Dendritic cell treated with granulocyte-macrophage colony-stimulating factor and Interleukin-4, amounts not matched to agents 40 ng/mL and 50 ng/mL, for 4 days (primary cell): ENCODE results near the gene UAP1L1.
"Not testable (repeated sequence)": the region's sequence is repeated elsewhere in the genome, so short reads cannot be mapped to it uniquely, and the experiment has no call there.

Experiments
- H3K27ac Mint-ChIP-seq: one replicate; pipeline ENCODE4 v1.8.0; 2022; ENCODE audit warnings: mild to moderate bottlenecking, mixed read lengths
- H3K27me3 Mint-ChIP-seq: one replicate; pipeline ENCODE4 v1.8.0; 2022; ENCODE audit warnings: mild to moderate bottlenecking, mixed read lengths
- H3K36me3 Mint-ChIP-seq: one replicate; pipeline ENCODE4 v1.8.0; 2022; ENCODE audit warnings: low read depth, mixed read lengths
- H3K4me1 Mint-ChIP-seq: one replicate; pipeline ENCODE4 v1.8.0; 2022; ENCODE audit warnings: low read depth, mixed read lengths
- H3K4me3 Mint-ChIP-seq: one replicate; pipeline ENCODE4 v1.8.0; 2022; ENCODE audit warnings: mild to moderate bottlenecking, moderate library complexity, mixed read lengths
- H3K9me3 Mint-ChIP-seq: one replicate; pipeline ENCODE4 v1.8.0; 2022; ENCODE audit warnings: mixed read lengths
- intact Hi-C: fragments of 100-400 bp; cut with micrococcal nuclease; formaldehyde crosslinking; loops from one replicate; pipeline ENCODE4 v1.15.0; 2022

The UAP1L1 gene

GRCh38 chr9:137110911-137111787 lies 33.8 kb downstream of the UAP1L1 start:
- H3K36me3 Mint-ChIP-seq: no peaks in the 10 kb centered on the region
- H3K27me3 Mint-ChIP-seq: peaks cover 7% of the 10 kb centered on the region
- intact Hi-C loops: no loop called here
- no peak overlapping the region for H3K4me3 Mint-ChIP-seq
- H3K4me1 Mint-ChIP-seq: peaks cover 19% of the 10 kb centered on the region
- no peak overlapping the region for H3K27ac Mint-ChIP-seq
- H3K9me3 Mint-ChIP-seq: no peaks in the 10 kb centered on the region

- Mint-ChIP-seq H3K4me3 (no peak overlapping the region), H3K27ac (no peak overlapping the region), H3K4me1 (peaks cover 19% of the 10 kb centered on the region), H3K36me3 (no peaks in the 10 kb centered on the region), H3K27me3 (peaks cover 12% of the 10 kb centered on the region), H3K9me3 (no peaks in the 10 kb centered on the region)
- intact Hi-C loops: no loop called here
Measured at GRCh38 chr9:137111788-137112563, 34.7 kb downstream of the UAP1L1 start.

- H3K4me3 Mint-ChIP-seq: peak overlapping the region; percentile 64
- intact Hi-C loops: no loop called here
Measured at GRCh38 chr9:137112564-137113384, 35.5 kb downstream of the UAP1L1 start.

DNA sequence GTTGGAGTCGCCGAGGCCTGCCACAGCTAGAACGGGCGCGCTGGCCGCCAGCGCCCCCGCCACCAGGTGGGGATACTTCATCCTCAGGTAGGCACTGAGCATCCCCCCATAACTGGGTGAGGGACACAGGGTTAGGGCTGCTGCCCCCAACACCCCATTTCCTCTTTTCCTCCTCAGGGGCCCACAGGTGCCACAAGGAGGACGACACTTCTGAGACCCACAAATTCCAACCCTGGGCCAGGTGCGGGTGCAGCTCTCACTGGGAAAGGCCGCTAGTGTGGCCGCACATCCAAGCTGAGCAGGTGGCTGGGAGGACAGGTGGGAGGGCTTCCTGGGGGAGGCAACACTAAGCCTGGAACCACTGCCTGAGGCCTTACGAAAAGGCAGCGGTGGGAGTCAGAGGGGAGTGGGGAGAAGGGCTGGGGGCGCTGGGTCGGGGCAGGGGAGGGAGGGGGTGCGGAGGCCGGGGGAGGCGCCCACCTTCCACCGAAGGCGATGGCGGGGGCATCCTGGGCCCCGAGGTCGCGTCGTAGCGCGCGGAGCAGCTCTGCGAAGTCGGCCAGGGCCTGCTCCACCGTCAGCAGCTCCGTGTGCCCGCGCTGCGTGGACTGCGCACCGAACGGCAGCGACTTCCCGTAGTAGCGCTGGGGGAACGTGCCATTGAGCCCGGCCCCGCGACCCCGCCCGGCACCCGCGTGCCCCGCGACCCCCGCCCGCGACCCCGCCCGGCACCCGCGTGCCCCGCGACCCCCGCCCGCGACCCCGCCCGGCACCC lies 36.3 kb downstream of the UAP1L1 start:
- H3K36me3 Mint-ChIP-seq: no peaks in the 10 kb centered on the region
- peak overlapping the region; percentile 46 for H3K27ac Mint-ChIP-seq
- H3K4me1 Mint-ChIP-seq: peaks cover 19% of the 10 kb centered on the region
- peaks cover 15% of the 10 kb centered on the region for H3K27me3 Mint-ChIP-seq
- intact Hi-C loops: loop anchor here (1.0 kb wide), 1 partner anchor 27 kb away; the partner anchor contains the start of gene MAN1B1
- no peaks in the 10 kb centered on the region for H3K9me3 Mint-ChIP-seq
- H3K4me3 Mint-ChIP-seq: peak overlapping the region; percentile 64

More at GRCh38 chr9:137112564-137113384, 35.5 kb downstream of the UAP1L1 start:
- H3K9me3 Mint-ChIP-seq: no peaks in the 10 kb centered on the region
- H3K36me3 Mint-ChIP-seq: no peaks in the 10 kb centered on the region
- no peak overlapping the region for H3K27ac Mint-ChIP-seq
- peaks cover 19% of the 10 kb centered on the region for H3K4me1 Mint-ChIP-seq
- H3K27me3 Mint-ChIP-seq: peaks cover 15% of the 10 kb centered on the region

GRCh38 chr9:137114220-137114612 lies 36.9 kb downstream of the UAP1L1 start:
- Mint-ChIP-seq H3K9me3 (no peaks in the 10 kb centered on the region), H3K27ac (no peak overlapping the region), H3K27me3 (peaks cover 15% of the 10 kb centered on the region), H3K4me1 (peaks cover 19% of the 10 kb centered on the region), H3K36me3 (no peaks in the 10 kb centered on the region), H3K4me3 (peak overlapping the region; percentile 69)
- intact Hi-C loops: loop anchor here (1.0 kb wide), 1 partner anchor 28 kb away; the partner anchor contains the start of gene MAN1B1

DNA sequence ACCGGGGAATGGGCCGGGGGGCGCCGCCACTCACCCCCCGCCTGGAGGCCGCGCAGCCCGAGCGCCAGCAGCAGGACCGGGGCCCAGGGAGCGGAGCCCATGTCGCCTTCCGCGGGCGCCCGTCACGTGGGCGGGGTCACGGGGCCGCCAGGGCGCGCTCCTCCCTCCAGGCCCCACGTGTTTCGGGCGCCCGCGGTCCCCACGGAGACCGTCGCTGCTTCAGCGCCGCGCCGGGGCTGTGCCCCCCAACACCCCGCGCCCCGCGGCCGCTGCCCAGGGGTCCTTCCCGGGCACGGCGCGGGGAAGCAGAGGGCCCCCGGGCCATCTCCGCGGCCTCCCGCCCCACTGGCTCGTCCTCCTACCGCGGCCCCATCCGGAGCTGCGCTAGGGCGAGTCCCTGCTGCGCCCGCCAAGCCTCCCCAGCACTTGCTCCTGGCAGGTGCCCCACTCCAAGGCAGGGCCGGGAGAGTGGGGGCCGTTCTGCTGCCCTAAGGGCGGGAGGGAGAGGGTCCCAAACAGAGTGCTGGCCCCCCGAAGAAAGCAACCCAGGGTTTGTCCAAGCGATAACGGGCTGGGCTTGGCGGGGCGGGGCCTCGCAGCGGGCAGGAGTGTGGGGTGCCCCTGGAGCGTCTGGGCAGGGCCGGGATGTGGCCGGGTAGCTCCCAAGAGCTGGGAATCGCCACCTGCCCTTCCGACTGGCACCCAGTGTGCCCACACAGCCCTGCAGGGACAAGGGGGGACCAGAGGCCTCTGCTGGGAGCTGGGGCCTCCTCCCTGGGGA lies 37.5 kb downstream of the UAP1L1 start, which contains the start of gene DPP7:
Gene DPP7 (minus strand): TSS at position 121 of the 781 bp plus-strand sequence. CDS start 20 bp downstream, at position 101.
- Mint-ChIP-seq H3K4me1 (peaks cover 19% of the 10 kb centered on the region), H3K4me3 (peak within 1 kb of the TSS; percentile 69)
- intact Hi-C loops: loop anchor here (1.0 kb wide), 1 partner anchor 29 kb away; the partner anchor contains the start of gene MAN1B1

DNA sequence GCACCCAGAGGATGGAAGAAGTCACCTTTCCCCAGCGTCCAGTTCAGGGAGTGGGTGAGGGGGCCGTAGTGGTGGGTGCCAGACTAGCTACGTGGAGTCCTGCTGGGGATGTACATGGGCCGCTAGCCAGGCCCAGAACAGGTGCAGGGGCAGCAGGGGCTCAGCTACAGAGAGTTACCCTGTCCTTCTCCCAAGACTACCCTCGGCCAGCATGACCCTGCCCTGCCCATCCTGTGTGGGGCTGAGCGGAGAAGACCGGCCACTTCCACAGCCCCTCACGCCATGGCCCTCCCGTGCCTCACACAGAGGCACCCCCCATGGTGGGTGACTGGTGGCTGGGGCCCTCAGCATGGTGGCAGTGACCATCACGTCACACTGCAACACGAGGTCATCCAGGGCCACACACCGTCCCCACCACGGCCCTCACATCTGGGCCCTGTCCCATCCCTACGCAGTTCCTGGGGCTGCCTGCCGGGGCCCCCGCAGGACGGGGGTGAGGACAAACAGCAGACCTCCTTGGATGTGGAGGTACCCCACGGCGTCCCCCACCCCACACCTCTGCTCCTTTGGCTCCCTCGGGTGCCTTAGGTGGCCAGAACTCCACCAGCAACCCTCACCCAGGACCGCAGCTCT lies 38.2 kb downstream of the UAP1L1 start:
- Mint-ChIP-seq H3K4me1 (peaks cover 19% of the 10 kb centered on the region), H3K4me3 (no peak overlapping the region), H3K9me3 (no peaks in the 10 kb centered on the region), H3K36me3 (no peaks in the 10 kb centered on the region), H3K27ac (no peak overlapping the region), H3K27me3 (peaks cover 19% of the 10 kb centered on the region)
- intact Hi-C loops: no loop called here

More for the DNA sequence above, 37.5 kb downstream of the UAP1L1 start, which contains the start of gene DPP7:
- H3K27ac Mint-ChIP-seq: peak within 1 kb of the TSS; percentile 46
- peaks cover 15% of the 10 kb centered on the region for H3K27me3 Mint-ChIP-seq
- H3K36me3 Mint-ChIP-seq: no peaks in the 10 kb centered on the region
- H3K9me3 Mint-ChIP-seq: no peaks in the 10 kb centered on the region

- H3K4me3 Mint-ChIP-seq: no peak overlapping the region
- intact Hi-C loops: no loop called here
Measured at GRCh38 chr9:137116027-137116507, 38.8 kb downstream of the UAP1L1 start.

DNA sequence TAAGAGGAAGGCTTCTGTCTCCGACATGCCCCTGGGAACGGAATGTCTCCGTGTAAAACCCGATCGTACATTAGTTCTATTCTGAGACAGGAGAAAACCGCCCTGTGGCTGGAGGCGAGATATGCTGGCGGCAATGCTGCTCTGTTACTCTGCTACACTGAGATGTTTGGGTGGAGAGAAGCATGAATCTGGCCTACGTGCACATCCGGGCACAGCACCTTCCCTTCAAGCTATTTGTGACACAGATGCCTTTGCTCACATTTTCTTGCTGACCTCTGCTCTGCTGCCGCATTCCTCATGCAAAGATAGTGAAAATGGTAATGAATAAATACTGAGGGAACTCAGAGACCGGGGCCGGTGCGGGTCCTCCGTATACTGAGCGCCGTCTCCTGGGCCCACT lies 39.4 kb downstream of the UAP1L1 start:
- intact Hi-C loops: no loop called here
- H3K4me3 Mint-ChIP-seq: no peak overlapping the region
- peaks cover 19% of the 10 kb centered on the region for H3K4me1 Mint-ChIP-seq
- H3K27ac Mint-ChIP-seq: no peak overlapping the region
- H3K27me3 Mint-ChIP-seq: peaks cover 19% of the 10 kb centered on the region
- no peaks in the 10 kb centered on the region for H3K36me3 Mint-ChIP-seq
- no peaks in the 10 kb centered on the region for H3K9me3 Mint-ChIP-seq

More at GRCh38 chr9:137116027-137116507, 38.8 kb downstream of the UAP1L1 start:
- Mint-ChIP-seq H3K27me3 (peaks cover 19% of the 10 kb centered on the region), H3K36me3 (no peaks in the 10 kb centered on the region), H3K4me1 (peaks cover 19% of the 10 kb centered on the region), H3K9me3 (no peaks in the 10 kb centered on the region), H3K27ac (no peak overlapping the region)

DNA sequence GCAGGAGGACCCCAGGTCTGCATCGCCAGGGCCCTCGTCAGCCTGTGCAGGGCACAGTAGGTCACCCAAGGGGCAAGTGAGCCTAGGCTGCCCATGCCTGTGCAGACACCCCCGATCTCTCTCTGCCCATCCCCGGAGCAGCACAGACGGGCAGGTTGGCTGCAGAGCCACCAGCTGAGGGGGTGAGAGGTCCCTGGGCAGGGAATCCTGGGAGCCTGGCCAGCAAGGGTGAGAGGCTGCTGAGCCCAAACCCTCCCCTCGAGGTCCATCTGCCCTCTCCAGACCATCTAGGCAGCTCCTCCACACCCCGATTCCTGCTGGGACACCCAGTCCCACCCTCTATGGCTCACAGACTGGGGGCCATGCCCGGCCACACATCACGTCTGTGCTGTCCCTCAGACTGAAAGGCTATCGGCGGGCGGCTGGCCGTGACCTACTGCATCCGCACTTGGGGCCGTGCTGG lies 40.0 kb downstream of the UAP1L1 start:
- Mint-ChIP-seq H3K4me1 (peaks cover 24% of the 10 kb centered on the region), H3K27ac (no peak overlapping the region), H3K27me3 (peaks cover 19% of the 10 kb centered on the region), H3K9me3 (no peaks in the 10 kb centered on the region), H3K4me3 (no peak overlapping the region), H3K36me3 (no peaks in the 10 kb centered on the region)
- intact Hi-C loops: no loop called here

DNA sequence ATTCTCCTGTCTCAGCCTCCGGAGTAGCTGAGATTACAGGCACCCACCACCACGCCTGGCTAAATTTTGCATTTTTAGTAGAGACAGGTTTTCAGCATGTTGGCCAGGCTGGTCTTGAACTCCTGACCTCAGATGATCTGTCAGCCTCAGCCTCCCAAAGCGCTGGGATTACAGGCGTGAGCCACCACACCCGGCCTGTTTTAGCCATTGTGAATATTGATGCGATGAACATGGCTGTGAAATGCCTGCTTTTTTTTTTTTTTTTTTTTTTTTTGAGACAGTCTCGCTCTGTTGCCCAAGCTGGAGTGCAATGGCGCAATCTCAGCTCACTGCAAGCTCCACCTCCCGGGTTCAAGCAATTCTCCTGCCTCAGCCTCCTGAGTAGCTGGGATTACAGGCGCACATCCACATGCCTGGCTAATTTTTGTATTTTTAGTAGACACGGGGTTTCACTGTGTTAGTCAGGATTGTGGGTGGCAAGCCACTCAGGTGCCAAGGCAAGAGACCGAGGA lies 40.8 kb downstream of the UAP1L1 start:
- H3K27ac Mint-ChIP-seq, H3K9me3 Mint-ChIP-seq, H3K4me3 Mint-ChIP-seq, H3K36me3 Mint-ChIP-seq: not testable (repeated sequence)
- H3K4me1 Mint-ChIP-seq: peaks cover 19% of the 10 kb centered on the region
- intact Hi-C loops: loop anchor here (2.0 kb wide), 1 partner anchor 109 kb away; the partner anchor contains the start of gene RNF224
- peaks cover 19% of the 10 kb centered on the region for H3K27me3 Mint-ChIP-seq
